ENCODE measurements around the gene SYNPO.
A peak's percentile ranks its signal among the peaks of the same experiment; 100 is the strongest.

Gene SYNPO

DNA sequence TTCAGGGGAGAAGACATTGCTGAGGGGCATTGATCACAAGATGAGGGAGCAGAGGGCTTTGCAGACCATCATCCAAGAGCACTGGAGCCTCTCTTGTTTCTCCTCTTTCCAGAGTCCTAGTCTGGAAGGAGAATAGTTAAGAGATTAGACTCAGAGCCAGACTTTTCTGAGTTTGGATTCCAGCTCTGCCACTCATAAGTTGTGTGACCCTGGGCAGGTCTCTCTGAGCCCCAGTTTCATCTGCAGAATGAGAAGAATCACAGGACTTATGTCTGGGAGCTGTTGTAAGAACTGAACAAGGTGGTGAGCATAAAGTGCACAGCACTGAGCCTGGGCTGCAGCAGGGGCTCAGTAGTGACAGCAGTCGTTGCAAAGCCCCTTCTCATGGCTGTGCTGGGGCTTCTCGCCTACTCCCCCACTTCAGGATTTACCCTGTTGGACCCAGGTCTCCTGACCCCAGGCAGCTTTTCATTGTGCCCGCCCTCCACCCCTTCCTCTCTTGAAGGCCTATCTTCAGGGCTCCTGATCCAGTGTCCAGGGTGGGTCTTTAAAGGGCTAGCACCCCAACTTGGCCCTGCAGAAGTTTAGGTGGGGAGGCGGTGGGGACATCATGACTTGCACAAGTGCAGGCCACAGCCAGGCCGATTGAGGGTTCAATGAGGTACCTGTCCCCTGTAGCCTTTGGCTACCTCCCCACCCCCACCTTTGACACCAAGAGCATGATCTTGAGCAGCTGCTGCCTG, 1.5 kb downstream of the SYNPO start:
- DNase-seq (ENCODE audit: low read depth): no peak

DNA sequence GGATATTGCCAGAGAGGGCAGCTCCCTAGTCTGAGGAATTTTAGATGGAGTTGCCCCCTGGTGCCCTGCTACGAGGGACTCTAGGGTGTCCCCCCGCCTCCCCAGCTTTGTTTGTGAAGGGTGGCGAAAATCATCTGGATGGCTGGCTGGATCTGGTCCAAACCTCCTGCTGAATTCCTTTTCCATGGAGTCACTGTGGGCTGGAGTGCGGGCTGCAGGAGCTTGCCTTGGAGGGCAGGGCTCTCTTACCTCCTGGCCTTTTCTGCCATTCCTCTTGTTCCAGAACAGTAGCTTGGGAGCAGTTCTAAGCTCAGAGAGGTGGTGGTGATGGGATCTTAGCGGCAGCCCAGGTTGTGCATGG, 2.1 kb downstream of the SYNPO start:
- DNase-seq (ENCODE audit: low read depth): no peak

DNA sequence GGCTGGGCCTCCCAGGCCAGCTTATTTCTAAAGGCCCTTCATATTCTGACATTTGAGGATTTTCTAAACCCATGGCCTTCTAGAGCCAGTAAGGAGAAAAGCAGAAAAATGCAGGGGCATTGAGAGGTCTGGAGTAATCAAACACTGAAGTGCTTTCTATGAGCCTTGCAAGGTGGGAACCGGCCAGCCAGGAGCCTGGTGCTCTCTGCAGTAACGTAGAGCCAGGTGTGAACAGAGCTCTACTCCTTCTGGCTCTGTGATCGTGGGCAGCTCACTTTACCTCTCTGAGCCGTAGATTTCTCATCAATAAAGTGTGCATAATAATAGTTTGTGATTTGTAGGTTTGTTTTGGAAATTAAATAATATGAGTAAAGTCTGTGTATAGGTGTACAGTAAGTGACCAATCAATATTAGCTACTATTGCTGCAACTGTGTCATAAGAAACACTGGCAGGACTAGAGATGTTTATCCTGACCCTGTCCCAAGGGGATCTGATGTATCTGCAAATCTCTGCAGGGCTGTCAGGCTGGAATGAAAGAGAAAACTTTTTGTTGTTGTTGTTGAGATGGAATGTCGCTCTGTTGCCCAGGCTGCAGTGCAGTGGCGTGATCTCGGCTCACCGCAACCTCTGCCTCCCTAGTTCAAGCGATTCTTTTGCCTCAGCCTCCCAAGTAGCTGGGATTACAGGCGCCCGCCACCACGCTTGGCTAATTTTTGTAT, 2.7 kb downstream of the SYNPO start:
- DNase-seq (ENCODE audit: low read depth): no peak

- no peak for DNase-seq (ENCODE audit: low read depth)
Measured at GRCh38 chr5:150644058-150644457, 3.6 kb downstream of the SYNPO start.

DNA sequence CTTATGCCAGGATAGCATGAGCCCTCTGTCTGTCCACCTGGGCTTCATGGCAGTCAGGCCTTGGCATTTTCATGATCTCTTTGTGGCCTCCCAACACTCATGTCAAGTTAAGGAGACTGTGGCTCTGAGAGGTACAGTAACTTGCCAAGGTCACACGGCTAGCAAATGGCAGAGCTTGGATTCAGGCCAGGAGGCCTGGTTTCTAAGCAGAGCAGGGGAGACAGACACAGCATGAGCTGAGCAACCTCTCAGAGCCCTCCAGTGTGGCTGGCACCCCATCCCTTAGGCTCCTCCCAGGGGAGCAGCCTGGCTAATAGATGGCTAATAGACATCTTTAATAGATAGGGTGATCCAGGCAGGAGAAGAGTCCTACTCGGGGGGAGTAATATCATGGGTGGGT, 4.1 kb downstream of the SYNPO start:
- no peak for DNase-seq (ENCODE audit: low read depth)

GRCh38 chr5:150645070-150645700, 4.7 kb downstream of the SYNPO start:
- DNase-seq (ENCODE audit: low read depth): no peak

DNA sequence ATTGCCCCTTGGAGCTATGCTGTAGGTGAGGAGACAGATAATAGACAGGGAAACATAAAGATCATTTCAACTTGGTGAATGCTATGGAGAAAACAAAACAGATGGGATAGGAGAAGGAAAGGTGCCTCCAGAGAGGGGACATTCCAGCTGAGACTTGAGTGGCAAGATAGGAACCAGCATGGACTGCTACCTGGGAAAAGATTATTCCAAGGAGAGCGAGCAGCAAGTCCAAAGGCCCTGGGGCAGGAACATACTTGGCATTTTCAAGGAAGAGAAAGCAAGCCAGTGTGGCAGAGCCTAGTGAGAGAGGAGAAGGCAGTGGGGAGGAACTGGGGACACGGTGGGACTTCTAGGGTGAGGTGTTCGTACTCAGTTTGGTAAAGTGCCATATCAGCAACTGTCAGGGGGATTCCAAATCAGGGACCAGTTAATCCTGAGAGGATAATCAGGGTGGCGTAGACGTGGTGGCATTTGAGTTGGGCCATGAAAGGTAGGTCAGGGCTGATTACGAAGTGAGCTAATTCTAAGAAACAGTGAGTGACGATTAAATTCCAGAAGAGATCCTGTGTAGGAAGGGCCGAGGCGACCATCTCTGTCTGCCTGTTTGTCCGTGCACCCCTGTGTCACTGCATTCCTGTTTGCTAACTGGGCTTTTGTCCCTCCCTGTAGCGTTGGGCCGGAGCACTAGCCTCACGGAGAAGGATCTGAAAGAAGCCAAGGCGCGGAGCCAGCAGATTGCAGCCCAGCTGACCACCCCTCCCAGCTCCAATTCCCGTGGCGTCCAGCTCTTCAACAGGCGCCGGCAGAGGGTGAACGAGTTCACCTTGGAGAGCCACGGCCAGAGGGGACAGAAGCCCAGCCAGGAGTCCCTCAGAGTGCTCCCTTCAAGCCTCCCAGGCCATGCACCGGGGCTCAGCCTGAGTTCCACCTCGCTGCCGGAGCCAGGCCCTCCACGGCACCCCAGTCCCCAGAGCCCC, 7.1 kb downstream of the SYNPO start:
- DNase-seq (ENCODE audit: low read depth): no peak

DNA sequence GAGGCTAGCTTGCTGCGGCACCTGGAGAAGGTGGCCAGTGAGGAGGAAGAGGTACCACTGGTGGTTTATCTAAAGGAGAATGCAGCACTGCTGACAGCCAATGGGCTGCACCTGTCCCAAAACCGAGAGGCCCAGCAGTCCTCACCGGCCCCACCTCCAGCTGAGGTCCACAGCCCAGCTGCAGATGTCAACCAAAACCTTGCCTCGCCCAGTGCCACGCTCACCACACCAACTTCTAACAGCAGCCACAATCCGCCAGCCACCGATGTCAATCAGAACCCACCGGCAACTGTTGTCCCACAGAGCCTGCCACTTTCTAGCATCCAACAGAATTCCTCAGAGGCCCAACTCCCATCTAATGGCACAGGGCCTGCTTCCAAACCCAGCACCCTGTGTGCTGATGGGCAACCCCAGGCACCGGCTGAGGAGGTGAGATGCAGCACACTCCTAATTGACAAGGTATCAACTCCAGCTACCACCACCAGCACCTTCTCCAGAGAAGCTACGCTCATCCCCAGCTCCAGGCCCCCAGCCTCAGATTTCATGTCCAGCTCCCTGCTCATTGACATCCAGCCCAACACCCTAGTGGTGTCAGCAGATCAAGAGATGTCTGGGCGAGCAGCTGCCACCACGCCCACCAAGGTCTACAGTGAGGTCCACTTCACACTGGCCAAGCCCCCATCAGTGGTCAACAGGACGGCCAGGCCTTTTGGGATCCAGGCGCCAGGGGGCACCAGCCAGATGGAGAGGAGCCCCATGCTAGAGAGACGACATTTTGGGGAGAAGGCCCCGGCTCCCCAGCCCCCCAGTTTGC, 8.0 kb downstream of the SYNPO start:
- DNase-seq (ENCODE audit: low read depth): no peak

GRCh38 chr5:150649108-150650020, 8.9 kb downstream of the SYNPO start:
- DNase-seq (ENCODE audit: low read depth): no peak

GRCh38 chr5:150650021-150651006, 9.9 kb downstream of the SYNPO start:
- DNase-seq (ENCODE audit: low read depth): no peak

DNA sequence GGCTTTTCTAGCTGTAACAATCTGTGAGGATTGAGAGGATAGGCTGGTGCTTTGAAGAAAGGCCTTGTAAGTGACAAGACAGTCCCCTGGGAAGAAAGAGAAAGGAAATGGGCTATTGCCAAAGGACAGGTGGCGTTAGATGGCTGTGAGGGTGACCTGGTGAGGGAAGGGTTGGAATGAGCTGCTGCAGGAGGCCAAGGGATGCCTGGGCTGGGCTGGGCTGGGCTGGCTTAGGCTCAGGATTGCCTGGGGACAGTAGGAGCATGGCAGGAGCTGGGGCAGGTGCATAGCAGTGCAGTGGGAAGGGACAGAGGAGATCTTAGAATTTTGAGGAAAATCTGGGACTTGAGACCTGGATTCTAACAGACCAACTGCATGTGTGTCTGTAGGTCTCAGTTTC, 10.9 kb downstream of the SYNPO start:
- no peak for DNase-seq (ENCODE audit: low read depth)

- DNase-seq (ENCODE audit: low read depth): no peak
Measured at GRCh38 chr5:150651924-150652671, 11.6 kb downstream of the SYNPO start.

- DNase-seq (ENCODE audit: low read depth): no peak
Measured at GRCh38 chr5:150653145-150653761, 12.8 kb downstream of the SYNPO start.

DNA sequence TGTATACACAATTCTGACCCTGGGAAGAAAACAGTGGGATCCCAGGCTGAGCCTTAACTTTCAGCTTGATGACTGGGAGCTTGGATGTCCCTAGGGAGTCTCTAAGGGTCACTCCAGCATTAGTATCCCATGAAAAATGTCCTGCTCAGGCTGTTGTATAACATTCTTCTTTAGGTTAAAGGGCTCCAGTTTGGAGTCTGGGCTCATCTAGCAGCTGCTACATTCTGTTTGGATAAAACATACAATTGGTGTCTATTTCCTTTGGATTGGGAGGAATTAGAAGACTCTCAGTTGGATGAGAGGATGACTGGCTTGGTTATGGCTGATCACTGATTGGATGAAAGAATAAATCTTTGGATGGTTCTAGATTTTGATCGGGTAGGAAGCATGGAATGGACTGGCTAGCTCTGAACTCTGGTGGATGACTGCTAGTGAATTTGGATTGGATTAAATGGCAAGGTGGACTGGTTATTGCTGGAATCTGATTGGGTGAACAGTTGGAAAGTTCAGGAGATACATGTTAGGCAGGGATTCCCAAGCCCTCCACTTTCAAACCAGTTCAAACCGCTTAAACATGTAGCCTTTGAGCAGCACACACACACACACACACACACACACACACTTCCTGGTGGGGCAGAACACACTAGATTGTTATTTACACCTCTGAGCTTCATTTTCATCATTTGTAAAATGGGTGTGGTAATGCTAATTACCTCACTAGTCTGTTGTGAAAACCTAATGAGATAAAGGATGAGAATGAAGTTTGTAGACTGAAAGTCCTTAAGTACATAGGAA, 13.5 kb downstream of the SYNPO start:
- no peak for DNase-seq (ENCODE audit: low read depth)

- no peak for DNase-seq (ENCODE audit: low read depth)
Measured at GRCh38 chr5:150655221-150655620, 14.8 kb downstream of the SYNPO start.

DNA sequence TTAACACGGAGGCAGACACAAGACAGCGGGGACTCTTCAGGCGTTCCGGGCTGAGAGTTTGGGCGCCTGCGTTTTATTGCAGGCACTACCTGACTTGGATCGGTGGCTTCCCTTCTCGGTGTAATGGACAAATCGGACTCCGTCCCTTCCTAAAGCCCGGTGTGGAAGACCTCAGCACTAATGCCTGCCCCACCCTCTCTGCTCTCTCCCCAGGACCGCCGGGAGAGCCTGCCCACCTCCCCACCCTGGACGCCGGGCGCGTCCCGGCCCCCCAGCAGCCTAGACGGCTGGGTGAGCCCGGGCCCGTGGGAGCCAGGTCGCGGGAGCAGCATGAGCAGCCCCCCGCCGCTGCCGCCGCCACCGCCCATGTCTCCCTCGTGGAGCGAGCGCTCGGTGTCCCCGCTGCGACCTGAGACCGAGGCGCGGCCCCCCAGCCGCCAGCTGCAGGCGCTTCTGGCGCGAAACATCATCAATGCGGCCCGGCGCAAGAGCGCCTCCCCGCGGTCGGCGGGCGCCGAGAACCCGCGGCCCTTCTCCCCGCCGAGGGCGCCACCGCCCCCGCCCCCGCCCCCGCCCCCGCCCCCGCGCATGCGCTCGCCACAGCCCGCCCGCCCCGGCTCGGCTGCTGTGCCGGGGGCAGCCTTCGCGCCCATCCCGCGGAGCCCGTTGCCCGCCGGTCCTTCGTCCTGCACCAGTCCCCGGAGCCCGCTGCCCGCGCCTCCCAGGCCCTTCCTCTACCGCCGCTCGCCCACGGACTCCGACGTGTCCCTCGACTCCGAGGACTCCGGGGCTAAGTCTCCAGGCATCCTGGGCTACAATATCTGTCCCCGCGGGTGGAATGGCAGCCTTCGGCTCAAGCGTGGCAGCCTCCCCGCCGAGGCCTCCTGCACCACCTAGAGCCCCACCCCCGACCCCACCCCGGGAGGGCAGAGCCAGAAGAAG, 16.0 kb downstream of the SYNPO start:
- DNase-seq (ENCODE audit: low read depth): peak; percentile 68
